Effector memory CD8-positive, alpha-beta T cell (primary cell): Measurements from ENCODE around the gene RNF208.
"Not testable (repeated sequence)": the region's sequence is repeated elsewhere in the genome, so short reads cannot be mapped to it uniquely, and the experiment has no call there.

ENCODE experiments used
- ATAC-seq: fragments of 150-1000 bp; cut with Tn5 transposase; replicated peaks from 2 replicates; pipeline ENCODE4 v1.10.0; 2021; ENCODE audit warnings: mild to moderate bottlenecking, moderate library complexity
- DNase-seq, 3 experiments: peaks; one replicate each; pipeline ENCODE4 v3.0.0; 2021
- H3K27ac Mint-ChIP-seq, 2 donors: one replicate each; pipeline ENCODE4 v1.8.0; 2022; ENCODE audit warnings: mild to moderate bottlenecking in 2 of 2, mixed read lengths in 2 of 2, moderate library complexity in 2 of 2
- H3K27me3 Mint-ChIP-seq, 2 donors: one replicate each; pipeline ENCODE4 v1.8.0; 2022; ENCODE audit warnings: mixed read lengths in 2 of 2
- H3K36me3 Mint-ChIP-seq: one replicate; pipeline ENCODE4 v1.8.0; 2022; ENCODE audit warnings: mild to moderate bottlenecking, moderate library complexity, mixed read lengths; ENCODE audit not compliant: insufficient read depth
- H3K4me1 Mint-ChIP-seq, 2 donors: one replicate each; pipeline ENCODE4 v1.8.0; 2022; ENCODE audit warnings: low read depth in 2 of 2, mixed read lengths in 2 of 2
- H3K4me3 Mint-ChIP-seq, 2 donors: one replicate each; pipeline ENCODE4 v1.8.0; 2022; ENCODE audit warnings: mild to moderate bottlenecking in 2 of 2, mixed read lengths in 2 of 2, moderate library complexity in 2 of 2
- H3K9me3 Mint-ChIP-seq, 2 donors: one replicate each; pipeline ENCODE4 v1.8.0; 2022; ENCODE audit warnings: mixed read lengths in 2 of 2

RNF208 gene

DNA sequence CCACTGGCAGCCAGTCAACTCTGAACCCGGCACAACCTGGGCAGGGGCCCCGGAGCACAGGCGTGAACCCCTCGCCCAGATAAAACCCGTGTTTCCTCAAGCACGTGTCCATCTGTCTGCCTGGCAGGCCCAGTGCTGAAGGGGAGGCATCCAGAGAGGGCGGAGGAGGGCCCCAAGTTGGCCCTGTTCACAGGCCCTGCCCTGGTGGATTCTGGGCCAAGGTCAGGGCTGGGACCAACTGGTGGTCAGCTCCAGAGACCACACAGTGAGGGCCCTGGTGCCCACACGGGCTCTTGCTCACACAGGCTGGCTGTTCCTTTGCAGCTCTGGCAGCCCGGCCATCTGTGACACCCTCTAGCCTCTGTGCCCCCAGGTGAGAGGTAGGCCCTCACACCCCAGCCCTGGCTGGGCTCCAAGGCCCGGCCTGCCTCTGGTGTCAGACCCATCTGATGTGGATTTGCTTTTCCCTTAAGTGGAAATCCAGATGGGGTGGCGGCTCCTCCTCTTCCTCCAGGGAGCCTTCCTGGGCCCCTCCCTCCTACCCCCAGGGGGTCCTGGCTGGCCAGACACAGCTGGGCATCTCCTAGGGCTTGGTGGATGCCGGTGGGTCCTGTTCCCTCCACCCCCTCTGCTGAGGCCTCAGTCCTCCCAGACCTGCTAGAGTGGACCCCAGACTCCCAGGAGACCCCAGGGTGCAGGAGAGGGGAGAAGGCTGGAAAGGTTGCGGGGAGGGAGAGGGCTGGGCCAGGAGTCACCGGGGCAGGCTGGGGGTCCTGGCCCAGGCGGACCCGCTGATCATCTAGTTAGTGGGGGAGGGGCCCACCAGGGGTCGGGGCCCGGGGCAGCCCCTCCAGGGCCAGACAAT lies 28.5 kb upstream of the RNF208 start:
- peaks cover 5 to 7% of the 10 kb centered on the region in 2 donors for H3K4me1 Mint-ChIP-seq
- H3K9me3 Mint-ChIP-seq: no peaks in the 10 kb centered on the region
- H3K4me3 Mint-ChIP-seq: no peak overlapping the region
- H3K27me3 Mint-ChIP-seq: no peaks in the 10 kb centered on the region
- DNase-seq: no peak
- no peak overlapping the region for H3K27ac Mint-ChIP-seq
- no peak for ATAC-seq
- H3K36me3 Mint-ChIP-seq: peaks cover 4% of the 10 kb centered on the region

- ATAC-seq (no peak), DNase-seq (no peak)
- H3K4me3 Mint-ChIP-seq: no peak overlapping the region
- peaks cover 7 to 8% of the 10 kb centered on the region in 2 donors for H3K4me1 Mint-ChIP-seq
- no peaks in the 10 kb centered on the region for H3K27me3 Mint-ChIP-seq
- no peak overlapping the region for H3K27ac Mint-ChIP-seq
- no peaks in the 10 kb centered on the region for H3K9me3 Mint-ChIP-seq
- peaks cover 14% of the 10 kb centered on the region for H3K36me3 Mint-ChIP-seq
Observed at GRCh38 chr9:137247916-137248175, 25.8 kb upstream of the RNF208 start.

DNA sequence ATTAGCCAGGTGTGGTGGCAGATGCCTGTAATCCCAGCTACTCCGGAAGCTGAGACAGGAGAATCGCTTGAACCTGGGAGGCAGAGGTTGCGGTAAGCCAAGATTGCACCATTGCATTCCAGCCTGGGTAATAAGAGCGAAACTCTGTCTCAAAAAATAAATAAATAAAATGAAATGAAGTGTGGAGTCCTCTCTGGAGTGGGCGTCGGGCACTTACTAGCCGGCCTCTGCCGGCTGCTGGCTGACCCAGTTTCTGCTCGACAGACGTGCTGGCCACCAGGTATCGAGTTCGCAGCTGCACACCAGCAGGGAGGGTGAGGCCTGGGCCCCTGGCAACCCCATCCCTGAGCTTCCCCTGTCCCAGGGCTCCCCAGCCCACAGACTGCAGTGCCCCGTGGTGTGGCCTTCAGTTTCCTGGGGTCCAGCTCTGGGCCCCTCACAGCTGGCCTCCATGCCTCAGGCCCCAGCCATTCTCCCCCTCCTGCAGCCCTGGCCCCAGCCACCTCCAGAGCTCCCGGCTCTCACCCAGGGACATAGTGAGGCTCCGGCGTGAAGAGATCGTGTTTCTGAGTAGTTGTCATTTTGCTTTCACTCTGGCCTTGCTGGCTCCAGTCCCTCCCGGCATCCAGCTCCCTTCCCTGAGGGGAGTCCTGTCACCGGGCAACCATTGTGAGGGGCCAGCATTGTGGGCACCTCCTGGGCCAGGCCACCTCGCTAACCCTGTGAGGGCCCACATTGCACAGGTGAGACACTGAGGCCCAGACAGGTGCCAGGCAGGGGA lies 25.3 kb upstream of the RNF208 start:
- H3K9me3 Mint-ChIP-seq: no peaks in the 10 kb centered on the region
- no peak overlapping the region for H3K27ac Mint-ChIP-seq
- ATAC-seq (no peak), DNase-seq (no peak)
- peaks cover 19% of the 10 kb centered on the region for H3K36me3 Mint-ChIP-seq
- H3K4me3 Mint-ChIP-seq: no peak overlapping the region
- peaks cover 8 to 10% of the 10 kb centered on the region in 2 donors for H3K4me1 Mint-ChIP-seq
- no peaks in the 10 kb centered on the region for H3K27me3 Mint-ChIP-seq

DNA sequence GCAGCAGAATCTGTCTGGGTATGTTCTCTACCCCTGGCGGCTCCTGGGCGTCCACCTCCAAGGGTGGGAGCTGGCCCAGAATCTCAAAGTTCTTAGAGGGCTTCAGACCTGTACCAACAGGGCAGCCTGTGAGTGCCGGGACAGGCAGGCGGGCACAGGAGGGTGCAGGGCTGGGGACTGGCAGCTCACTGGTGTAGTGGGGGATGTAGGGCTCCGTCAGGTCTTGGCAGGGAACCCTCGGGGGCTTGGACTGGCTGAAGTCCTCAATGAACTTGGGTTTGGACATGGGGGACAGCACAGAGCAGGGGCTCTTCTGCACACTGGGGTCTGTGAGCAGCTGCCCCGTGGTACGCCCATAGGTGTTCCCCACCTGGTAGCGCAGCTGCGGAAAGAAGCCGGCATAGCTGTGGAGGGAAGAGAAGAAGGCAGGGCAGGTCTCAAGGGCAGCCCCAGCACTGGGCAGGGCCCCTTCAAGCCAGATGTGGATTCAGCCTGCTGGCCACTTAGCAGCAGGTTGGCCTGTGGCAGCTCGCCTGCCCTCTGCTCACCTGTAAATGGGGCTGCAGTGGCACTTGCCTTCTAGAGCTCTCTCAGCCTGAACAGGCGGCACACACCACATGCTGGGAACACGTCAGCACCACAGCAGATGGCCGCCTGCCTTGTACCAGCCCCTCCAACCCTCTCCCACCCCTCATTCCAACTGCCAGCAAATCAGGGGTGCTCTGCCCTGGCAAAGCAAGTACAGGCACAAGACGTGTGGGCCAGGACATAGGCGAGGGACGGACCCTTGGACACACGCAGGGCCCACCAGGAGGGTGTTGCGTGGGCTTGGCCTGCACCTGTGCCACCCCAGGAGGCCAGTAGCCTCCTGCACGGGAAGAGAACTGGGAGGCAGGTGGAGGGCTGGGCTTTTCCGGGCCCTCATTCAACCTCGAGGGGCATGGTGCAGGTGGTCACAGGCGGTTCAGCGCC lies 23.7 kb upstream of the RNF208 start:
- Mint-ChIP-seq H3K4me1 (peaks cover 14 to 15% of the 10 kb centered on the region in 2 donors), H3K4me3 (no peak overlapping the region), H3K9me3 (no peaks in the 10 kb centered on the region), H3K36me3 (peaks cover 33% of the 10 kb centered on the region), H3K27me3 (no peaks in the 10 kb centered on the region), H3K27ac (no peak overlapping the region)
- DNase-seq (no peak), ATAC-seq (no peak)

GRCh38 chr9:137244486-137245449 lies 22.7 kb upstream of the RNF208 start:
- Mint-ChIP-seq H3K4me1 (peaks cover 14 to 15% of the 10 kb centered on the region in 2 donors), H3K36me3 (peaks cover 34% of the 10 kb centered on the region), H3K27me3 (no peaks in the 10 kb centered on the region), H3K27ac (peak overlapping the region in 1 of 2 donors; percentile 93), H3K9me3 (no peaks in the 10 kb centered on the region), H3K4me3 (peak overlapping the region in 1 of 2 donors; percentile 53)
- no peak for ATAC-seq
- DNase-seq: no peak

GRCh38 chr9:137243626-137244485 lies 21.8 kb upstream of the RNF208 start:
- H3K27ac Mint-ChIP-seq: peak overlapping the region in 1 of 2 donors; percentile 93
- H3K4me1 Mint-ChIP-seq: peaks cover 18 to 19% of the 10 kb centered on the region in 2 donors
- no peak for ATAC-seq
- H3K27me3 Mint-ChIP-seq: no peaks in the 10 kb centered on the region
- DNase-seq: no peak
- peak overlapping the region; percentile 13 to 53 for H3K4me3 Mint-ChIP-seq
- peaks cover 38% of the 10 kb centered on the region for H3K36me3 Mint-ChIP-seq
- H3K9me3 Mint-ChIP-seq: no peaks in the 10 kb centered on the region

DNA sequence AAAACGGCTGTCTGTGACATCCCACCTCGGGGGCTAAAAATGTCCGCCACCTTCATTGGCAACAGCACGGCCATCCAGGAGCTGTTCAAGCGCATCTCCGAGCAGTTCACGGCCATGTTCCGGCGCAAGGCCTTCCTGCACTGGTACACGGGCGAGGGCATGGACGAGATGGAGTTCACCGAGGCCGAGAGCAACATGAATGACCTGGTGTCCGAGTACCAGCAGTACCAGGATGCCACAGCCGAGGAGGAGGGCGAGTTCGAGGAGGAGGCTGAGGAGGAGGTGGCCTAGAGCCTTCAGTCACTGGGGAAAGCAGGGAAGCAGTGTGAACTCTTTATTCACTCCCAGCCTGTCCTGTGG lies 21.2 kb upstream of the RNF208 start:
- peaks cover 19 to 22% of the 10 kb centered on the region in 2 donors for H3K4me1 Mint-ChIP-seq
- H3K27me3 Mint-ChIP-seq, DNase-seq, H3K9me3 Mint-ChIP-seq, ATAC-seq: not testable (repeated sequence)
- peaks cover 38% of the 10 kb centered on the region for H3K36me3 Mint-ChIP-seq
- H3K4me3 Mint-ChIP-seq: peak overlapping the region; percentile 13 to 97
- peak overlapping the region in 1 of 2 donors; percentile 93 for H3K27ac Mint-ChIP-seq

GRCh38 chr9:137242269-137243203 lies 20.5 kb upstream of the RNF208 start:
- Mint-ChIP-seq H3K36me3 (peaks cover 38% of the 10 kb centered on the region), H3K27ac (peak overlapping the region in 1 of 2 donors; percentile 93), H3K27me3 (no peaks in the 10 kb centered on the region), H3K4me1 (peaks cover 19 to 22% of the 10 kb centered on the region in 2 donors), H3K9me3 (no peaks in the 10 kb centered on the region), H3K4me3 (peak overlapping the region; percentile 74 to 97)
- DNase-seq (no peak), ATAC-seq (no peak)

- H3K27ac Mint-ChIP-seq: peak overlapping the region; percentile 91 to 97
- H3K27me3 Mint-ChIP-seq: no peaks in the 10 kb centered on the region
- H3K4me3 Mint-ChIP-seq: peak overlapping the region; percentile 86 to 97
- H3K9me3 Mint-ChIP-seq: no peaks in the 10 kb centered on the region
- peaks cover 19 to 22% of the 10 kb centered on the region in 2 donors for H3K4me1 Mint-ChIP-seq
- DNase-seq (peak in 2 of 3 experiments; percentile 41 to 51), ATAC-seq (peak; percentile 15)
- peaks cover 38% of the 10 kb centered on the region for H3K36me3 Mint-ChIP-seq
Observed at GRCh38 chr9:137241490-137242268, 19.6 kb upstream of the RNF208 start.

GRCh38 chr9:137240841-137241489 lies 18.9 kb upstream of the RNF208 start, which contains the start of gene TUBB4B:
Gene TUBB4B, plus strand, starts transcription at chr9:137241287. Its CDS starts 74 bp downstream, at chr9:137241361.
- Mint-ChIP-seq H3K4me3 (peak within 1 kb of the TSS; percentile 86 to 97), H3K4me1 (peaks cover 19 to 22% of the 10 kb centered on the region in 2 donors), H3K9me3 (no peaks in the 10 kb centered on the region), H3K27ac (peak within 1 kb of the TSS; percentile 91 to 97), H3K27me3 (no peaks in the 10 kb centered on the region), H3K36me3 (peaks cover 38% of the 10 kb centered on the region)
- ATAC-seq (peak; percentile 74), DNase-seq (peak; percentile 94 to 96 (median 96))
